Measurements from ENCODE around the gene EIF4G1.

GRCh38 chr3:184296616-184297015 lies 17.8 kb upstream of the EIF4G1 start:
- TF ChIP-seq POLR2A (IDR thresholded peaks at IDR 0.05; ENCODE audit: borderline replicate concordance, extremely low read depth, insufficient read depth, insufficient read length), result no peak
- TF ChIP-seq, protein P1, sequence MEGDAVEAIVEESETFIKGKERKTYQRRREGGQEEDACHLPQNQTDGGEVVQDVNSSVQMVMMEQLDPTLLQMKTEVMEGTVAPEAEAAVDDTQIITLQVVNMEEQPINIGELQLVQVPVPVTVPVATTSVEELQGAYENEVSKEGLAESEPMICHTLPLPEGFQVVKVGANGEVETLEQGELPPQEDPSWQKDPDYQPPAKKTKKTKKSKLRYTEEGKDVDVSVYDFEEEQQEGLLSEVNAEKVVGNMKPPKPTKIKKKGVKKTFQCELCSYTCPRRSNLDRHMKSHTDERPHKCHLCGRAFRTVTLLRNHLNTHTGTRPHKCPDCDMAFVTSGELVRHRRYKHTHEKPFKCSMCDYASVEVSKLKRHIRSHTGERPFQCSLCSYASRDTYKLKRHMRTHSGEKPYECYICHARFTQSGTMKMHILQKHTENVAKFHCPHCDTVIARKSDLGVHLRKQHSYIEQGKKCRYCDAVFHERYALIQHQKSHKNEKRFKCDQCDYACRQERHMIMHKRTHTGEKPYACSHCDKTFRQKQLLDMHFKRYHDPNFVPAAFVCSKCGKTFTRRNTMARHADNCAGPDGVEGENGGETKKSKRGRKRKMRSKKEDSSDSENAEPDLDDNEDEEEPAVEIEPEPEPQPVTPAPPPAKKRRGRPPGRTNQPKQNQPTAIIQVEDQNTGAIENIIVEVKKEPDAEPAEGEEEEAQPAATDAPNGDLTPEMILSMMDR (IDR thresholded peaks at IDR 0.05 in 2 of 3, conservative IDR thresholded peaks at IDR 0.05 in 1 of 3; ENCODE audit: borderline replicate concordance in 1 of 3, insufficient read depth in 1 of 3, low read depth in 2 of 3, low read length in 2 of 3), result no peak

Measured in HCT116 (cell line).